HL-60/S4 treated with retinoic acid at 250 ng/mL for 4 days and 3 days (cell line): ENCODE measurements around the gene ZNF280B.

Experiments used
- in situ Hi-C: fragments of 300-500 bp; cut with MboI; formaldehyde crosslinking; loops from 2 replicates; pipeline ENCODE4 v1.7.0; 2022; ENCODE audit warnings: low sequenced_read_pairs

Gene ZNF280B, protein sequence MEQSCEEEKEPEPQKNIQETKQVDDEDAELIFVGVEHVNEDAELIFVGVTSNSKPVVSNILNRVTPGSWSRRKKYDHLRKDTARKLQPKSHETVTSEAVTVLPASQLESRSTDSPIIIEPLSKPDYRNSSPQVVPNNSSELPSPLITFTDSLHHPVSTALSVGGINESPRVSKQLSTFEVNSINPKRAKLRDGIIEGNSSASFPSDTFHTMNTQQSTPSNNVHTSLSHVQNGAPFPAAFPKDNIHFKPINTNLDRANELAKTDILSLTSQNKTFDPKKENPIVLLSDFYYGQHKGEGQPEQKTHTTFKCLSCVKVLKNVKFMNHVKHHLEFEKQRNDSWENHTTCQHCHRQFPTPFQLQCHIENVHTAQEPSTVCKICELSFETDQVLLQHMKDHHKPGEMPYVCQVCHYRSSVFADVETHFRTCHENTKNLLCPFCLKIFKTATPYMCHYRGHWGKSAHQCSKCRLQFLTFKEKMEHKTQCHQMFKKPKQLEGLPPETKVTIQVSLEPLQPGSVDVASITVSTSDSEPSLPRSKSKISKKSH

DNA sequence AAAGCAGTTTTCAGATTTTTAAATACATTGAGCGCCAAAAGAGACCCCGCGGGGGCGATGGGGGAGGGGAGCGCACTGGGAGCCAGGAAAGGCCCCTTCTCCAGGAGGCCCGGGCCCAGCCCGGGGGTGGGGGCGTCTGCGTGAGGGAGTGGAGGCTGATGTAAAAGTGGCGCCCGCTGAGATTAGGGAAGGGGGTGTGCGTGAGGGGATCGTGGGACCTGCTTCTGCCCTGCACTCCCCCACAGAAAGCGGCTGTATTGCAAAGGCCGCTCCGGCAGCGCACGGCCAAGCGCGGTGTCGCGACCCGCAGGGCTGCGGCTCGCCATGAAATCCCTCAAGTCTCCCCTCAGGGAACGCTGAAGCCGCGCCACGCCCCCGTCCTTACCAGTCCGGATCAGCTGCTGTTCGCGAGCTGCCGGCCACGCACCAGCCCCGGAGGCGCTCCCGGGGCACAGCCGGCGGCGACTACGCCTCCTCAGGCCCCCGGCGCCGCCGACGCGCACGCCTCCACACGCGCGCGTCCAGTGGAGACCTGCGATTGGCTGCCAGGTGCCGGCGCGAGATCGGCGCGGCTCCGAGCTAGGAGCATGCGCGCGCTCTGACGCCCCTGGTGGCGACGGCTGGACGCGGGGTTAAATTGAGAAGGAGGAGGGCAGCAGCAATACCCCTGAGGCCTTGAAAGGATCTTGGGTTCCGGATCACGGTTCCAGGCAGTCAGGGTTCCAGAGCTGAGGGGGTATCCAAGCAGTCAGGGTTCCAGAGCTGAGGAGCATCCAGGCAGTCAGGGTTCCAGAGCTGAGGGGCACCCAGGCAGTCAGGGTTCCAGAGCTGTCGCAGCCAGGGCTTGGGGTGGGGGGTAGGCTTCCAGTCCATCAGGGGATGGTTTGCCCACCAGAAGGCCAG is at the start of gene ZNF280B:
ZNF280B (minus strand) TSS at position 469 of the 903 bp plus-strand sequence. CDS start 19,344 bp downstream, outside the sequence.
- in situ Hi-C loops: no loop called here

DNA sequence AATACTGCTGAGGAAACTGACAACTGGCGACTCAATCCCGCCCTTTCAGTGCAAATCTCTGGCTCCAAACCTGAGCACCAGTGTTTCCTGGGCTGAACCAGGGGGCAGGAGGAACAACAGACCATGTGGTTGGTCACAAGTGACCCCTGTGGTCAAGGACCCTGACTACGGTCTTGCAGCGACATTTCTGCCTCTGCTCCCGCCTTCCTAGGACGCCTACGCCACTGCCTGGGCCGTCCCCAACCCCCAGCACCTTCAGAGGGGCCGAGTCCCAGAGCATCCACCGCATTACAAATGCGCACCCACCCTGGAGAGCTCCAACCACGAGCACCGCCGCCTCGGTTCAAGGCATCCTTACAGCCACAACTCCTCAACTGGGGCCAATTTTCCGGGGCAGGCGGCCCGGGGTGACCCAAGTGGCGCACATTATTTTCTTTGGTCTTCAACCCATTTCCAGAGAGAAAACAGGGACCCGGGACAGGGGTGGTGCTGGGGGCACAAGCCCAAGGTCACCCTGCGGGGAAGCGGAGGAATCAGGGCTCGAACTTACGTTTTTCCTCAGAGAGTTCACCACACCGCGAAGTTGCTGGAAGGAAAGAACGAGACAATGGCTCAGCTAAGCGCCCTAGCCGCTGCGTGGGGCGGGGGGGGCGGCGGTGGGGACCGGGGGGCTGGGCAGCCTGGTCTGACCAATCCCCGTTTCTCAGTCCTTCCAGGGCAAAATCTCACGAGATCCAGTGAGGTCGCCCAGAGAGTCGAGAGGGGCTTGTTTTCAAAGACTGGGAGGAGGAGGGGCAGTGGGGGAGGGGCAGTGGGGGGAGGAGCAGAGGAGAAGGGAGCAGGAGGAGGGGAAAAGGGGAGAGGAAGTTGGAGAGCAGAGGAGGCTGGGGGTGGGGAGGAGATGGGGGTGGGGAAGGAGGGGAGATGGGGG is 48.7 kb upstream of the ZNF280B start:
- in situ Hi-C loops: no loop called here

DNA sequence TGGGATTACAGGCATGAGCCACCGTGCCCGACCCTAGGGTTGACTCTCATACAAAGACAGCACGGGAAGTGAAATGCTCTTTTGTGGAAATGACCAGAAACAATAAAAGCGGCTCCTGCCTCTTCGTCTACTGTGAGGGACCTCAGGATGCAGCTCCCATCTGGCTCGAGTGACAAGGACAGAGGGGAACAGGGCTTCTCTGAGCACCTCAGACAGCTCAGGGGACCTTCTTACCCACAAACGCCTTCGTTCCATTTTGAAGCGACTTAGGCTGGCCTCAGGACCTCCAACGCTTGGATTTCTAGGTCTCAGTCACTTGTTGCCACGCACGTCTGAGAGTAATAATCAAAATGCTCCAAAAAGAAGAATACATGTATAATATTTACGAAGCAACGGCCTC is 48.0 kb upstream of the ZNF280B start:
- in situ Hi-C loops: no loop called here

DNA sequence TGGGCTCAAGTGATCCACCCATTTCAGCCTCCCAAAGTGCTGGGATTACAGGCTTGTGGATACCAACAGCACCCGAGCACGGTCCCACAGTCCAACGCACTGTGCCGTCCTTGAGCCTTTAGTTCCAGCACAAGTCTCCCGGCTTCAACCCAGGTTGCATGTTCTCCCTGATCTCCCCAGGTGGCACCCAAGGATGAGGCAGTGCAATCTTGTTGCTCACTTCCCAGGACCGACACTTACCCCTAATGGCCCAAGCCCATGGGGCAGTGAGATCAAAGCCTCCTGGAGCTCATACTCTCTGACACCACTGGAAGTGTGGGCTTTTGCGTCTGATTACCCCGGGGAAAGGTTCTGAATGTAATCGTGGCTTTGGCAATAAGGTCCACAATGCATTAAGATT is 47.1 kb upstream of the ZNF280B start:
- in situ Hi-C loops: no loop called here

DNA sequence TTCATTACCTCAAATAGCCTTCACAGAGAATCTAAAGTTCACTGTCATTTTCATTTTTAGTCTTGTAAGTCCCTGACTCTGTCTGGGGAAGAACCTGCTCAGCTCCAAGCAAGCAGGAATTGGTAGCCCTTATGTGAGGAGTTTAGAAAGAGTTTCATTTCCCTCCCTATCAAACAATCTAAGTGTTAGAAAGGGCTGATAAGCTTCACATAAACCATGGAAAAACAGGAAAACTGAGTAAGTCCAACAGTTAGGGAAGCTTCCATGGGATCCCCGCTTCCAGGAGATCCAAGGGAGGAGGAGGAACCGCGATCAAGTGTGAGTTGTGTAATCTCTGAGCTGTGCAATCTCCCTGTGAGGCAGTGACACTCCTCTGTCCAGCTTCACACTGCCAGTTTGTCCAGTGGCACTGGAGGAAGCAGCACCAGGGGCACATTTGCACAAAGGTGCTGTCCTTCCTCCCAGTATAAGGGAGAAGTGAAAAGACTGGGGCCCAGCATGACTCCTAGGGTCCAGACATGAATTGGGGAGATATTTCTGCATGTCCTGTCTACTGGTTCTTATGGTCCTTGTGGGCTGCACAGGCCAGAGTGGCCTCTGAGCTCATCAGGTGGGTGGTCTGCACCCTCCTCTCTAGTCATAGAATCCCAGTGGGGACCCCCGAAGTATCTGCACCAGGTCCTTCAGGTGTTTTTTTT is 46.2 kb upstream of the ZNF280B start:
- in situ Hi-C loops: no loop called here

DNA sequence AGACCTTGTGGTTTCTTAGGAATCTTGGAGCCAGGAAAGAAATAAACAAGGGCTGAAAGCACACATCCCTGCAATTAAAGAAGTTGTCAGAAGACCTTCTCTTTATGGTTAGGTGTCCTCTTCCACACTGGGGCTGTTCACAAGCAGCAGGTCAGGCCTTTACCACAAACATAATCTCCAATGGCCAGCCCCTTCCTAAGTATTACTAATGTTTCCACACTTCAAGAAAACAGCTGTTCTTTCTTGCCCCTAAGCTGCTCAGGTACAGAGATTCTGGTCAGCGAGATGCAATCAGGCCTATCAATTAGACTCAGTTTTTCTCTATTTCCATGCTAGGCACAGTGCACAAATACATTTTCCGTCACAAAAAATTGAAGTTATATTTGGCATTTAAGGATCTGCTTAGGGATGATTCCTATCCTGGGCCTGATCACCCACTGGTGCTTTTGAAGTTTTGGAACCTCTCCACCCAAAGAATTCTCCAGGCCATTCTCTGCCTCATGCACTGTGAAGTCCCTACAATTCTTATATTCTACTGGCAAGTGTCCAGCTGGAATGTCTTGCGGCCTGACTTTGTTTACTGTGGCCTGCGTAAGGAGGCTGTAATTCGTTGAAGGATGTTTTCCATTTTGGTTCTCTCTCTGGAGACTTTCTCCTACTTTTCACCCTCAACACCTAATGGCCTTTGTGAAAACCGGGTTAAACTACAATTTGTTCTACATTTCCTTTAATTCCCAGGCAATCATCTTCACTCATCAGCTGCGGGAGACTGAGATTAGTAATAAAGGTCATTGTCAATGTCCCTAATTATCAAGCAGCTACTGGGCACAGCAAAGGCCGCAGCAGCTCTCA is 45.4 kb upstream of the ZNF280B start:
- in situ Hi-C loops: no loop called here

DNA sequence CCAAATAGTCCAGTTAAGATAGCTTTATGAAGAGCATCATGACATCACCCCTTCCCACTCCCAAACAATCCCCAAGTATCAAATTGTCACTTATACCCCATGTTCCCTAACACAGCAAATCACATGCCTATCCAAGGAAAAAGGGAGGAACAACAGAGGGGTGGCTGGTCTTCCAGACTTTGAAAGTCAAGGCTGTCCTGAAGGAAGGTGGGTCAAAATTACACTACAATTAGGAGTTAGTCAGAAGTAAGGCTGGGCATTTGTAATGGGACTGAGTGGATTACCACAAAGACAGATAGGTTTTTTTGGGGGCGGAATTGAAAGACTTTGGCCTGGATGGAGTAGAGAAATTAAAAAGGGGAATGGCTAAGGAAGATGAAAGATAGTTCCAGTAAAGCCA is 44.6 kb upstream of the ZNF280B start:
- in situ Hi-C loops: no loop called here

DNA sequence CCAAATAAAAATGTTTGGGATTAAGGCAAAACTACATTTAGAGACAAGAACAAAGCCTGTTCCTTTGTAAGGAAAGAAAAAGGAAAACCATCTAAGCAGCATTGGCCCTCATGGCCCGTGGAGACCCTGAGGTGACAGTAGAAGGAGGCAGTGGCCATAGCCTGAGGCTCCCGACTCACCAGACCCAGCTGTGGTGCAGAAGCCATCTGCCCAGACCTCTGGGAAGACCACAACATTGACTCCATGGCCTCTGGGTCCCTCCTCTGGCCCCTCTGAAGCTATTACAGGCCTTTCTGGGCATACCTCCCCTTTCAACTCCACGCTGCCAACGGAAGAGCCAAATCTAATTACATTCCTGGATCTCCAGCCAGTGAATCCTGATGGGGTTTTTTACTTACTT is 44.1 kb upstream of the ZNF280B start:
- in situ Hi-C loops: no loop called here

DNA sequence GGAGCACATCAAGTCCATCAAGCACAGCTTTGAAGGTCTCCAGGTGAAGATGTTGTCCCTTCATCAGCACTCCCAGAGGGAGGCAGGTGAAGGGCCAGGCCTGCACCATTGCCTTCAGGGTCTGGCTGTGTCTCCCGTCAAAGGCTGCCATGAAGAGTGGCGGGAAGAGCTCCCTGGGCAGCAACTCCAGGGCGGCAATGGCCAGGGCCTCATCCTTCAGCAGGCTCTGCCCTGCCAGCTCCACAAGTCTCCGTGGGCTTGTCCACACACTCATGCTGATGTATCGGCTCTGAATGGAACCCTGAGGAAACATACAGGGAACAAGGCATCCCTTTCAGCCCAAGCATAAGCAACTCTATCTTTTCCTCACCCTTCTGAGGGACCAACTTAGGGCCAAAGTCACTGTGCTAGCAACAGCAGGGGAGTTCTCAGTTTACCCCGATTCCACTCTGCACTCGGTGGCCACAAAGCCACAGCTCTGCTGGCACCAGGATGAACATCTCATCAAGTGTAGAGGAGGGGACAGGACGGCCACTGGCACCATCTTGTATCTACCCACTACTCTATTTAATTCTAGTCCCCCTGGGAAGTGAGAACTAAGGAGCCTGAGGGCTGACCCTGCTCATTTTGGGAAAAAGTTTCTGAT is 42.4 kb upstream of the ZNF280B start:
- in situ Hi-C loops: no loop called here

DNA sequence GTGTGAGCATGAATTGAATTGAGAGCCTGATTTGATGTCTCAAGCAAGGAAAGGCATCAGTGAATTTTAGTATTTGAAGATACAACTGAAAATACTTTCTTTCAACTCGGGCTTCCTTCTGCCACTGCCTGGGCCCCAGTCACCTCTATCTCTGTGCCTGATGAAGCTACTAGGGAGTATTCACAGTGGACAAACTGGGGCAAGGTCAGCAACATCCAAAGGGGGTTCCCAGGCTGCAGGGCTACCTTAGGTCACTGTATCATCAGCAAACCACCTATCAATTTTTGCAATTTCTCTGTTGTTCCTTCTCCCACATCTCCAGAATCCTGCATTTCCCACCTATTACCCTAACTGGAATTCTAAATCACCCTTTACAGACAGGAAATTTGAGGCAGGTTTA is 40.4 kb upstream of the ZNF280B start:
- in situ Hi-C loops: no loop called here

DNA sequence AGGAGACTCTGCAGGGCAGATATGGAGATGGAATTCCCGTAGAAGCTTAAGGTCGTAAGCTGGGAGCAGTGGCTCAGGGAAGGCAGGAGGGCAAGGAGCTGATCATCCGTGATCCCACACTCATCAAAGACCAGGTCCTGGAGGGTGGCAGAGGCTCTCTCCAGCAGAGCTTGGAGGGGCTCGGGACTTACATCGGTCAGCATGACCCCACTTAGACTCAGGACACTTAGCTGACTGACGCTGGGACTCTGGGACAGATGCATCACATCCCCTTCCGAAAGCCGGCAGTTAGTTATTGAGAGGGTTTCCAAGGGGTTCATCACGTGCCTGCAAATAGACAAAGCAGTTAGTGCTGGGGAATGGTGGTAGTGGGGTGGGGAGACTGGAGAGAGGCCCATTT is 39.8 kb upstream of the ZNF280B start:
- in situ Hi-C loops: no loop called here

DNA sequence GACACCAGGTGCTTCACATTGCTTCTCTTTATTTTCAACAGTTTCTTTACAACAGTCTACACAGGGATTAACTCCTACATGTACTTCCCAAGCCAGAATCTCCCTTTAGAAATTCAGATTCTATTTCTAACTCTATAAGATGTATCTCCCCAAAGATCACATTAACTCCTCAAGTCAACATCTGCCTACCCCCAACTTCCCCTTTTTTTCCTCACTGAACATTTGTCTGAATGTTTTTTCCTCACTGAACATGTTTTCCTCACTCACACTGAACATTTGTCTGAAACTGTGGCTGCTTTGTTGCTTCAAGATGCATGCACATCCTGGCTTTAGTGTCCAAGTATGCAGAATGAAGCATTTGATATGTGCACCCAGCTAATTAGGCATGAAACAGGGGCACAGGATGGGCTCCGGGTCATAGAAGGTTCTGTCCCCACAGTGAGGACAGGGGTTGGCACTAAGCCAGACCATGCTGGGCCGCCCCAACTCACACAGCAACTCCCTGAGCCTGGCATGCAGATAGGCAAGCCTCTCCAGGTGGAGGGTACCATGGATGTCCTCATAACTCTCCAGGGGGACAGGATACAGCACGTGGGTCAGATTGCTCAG is 39.3 kb upstream of the ZNF280B start:
- in situ Hi-C loops: no loop called here

DNA sequence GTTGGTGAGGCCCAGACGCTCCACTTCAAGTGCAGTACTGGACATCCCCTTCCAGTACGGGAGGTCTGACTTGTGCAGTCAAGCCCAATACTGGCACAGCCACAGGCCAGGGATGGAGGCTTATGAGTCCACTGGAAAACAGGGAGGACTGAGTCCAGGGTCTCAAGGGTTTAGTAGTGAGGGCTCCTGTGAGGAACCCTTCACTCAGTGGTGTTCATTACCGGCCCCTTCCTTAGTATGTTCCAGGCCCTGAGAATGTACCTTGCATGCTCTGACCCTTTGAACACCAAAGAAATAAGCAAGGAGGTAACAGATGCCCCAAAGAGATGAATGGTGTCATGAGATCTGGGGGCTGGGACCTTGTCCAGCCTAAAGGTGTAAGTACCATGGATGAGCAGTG is 38.7 kb upstream of the ZNF280B start:
- in situ Hi-C loops: no loop called here

DNA sequence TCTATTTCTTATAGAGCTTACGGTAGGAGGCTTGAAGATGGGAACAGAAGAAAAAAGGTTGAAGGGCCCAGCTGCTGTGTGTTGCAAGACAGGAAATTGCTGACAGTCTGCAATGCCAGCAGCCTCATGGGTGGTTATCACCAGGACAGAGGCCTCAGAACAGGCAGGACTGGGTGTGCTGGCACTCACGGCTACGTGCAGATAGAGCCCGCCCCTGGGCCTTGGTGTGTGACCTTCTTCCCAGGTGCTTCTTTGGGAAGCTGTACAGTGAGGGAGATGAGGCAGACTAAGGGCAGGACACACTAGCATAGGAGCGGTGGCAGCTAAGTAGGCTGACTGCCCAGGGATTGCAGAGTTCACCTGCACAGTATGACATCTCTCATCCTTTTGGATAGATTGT is 37.9 kb upstream of the ZNF280B start:
- in situ Hi-C loops: no loop called here

DNA sequence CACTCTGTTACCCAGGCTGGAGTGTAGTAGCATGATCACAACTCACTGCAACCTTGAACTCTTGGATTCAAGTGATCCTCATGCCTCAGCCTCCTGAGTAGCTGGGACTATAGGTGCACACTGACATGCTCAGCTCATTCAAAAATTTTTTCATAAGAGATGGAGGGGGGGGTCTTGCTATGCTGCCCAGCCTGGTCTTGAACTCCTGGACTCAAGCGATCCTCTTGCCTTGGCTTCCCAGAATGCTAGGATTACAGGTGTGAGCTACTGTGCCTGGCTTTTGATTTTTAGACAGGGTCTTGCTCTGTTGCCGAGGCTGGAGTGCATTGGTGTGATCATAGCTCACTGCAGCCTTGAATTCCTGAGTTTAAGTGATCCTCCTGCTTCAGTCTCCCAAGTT is 36.5 kb upstream of the ZNF280B start:
- in situ Hi-C loops: no loop called here

DNA sequence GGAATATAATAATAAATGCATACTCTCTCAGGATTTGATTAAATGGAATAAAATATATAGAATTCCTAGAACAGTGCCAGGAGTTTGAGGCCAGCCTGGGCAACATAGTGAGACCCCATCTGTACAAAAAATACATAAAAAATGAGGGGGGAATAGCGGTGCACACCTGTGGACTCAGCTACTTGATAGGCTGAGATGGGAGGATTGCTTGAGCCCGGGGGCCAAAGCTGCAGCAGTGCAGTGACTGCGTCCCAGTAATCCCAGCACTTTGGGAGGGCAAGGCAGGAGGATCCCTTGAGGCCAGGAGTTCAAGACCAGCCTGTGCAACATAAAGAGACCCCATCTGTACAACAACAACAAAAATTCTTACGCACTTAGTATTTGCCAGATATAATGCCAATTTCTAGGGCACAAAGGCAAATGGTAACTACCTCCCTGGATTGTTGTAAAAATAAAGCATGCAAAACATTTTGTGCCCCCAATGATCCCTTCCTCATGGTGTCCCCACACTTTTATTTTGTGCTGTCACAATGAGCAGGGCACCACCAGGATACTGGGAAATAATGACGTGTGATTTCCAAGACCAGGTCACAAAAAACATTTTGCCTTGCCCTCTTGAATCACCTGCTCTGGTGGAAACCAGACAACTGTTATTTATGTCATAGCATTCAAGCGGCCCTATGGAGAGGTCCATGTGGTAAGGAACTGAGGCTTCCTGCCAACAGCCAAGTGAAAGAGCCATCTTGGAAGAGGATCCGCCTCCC is 29.9 kb upstream of the ZNF280B start:
- in situ Hi-C loops: no loop called here

DNA sequence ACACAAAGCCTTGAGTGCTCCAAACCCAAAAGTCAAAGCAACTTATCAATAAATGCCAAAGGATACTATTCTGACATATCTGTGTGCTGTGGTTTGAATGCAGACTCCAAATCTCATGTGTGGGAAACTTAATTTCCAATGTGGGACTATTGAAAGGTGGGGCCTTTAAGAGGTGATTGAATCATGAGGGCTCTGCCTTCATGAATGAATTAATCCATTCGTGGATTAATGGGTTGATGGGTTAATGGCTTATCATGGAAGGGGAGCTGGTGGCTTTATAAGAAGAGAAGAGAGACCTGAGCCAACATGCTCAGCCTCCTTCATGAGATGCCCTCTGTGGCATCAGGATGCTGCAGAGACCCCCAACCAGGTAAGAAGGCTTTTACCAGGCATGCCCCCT is 28.4 kb upstream of the ZNF280B start:
- in situ Hi-C loops: no loop called here

DNA sequence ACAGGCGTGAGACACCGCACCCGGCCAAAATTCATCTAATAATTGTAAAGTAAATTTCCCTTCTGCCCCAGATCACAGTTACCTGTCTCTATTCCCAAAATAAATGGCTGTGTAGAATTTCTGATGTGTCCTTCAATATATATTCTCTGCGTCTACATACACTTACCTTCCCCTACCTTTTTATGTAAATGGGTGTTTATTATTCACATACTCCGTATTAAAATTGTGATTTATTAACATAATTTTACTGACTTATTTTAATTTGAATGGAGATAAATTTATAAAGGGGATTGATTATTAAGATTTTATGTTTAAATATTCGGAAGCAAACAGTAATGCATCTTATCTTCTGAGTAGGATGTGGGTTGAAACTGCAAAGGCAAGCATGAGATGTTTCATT is 28.0 kb upstream of the ZNF280B start:
- in situ Hi-C loops: no loop called here
